ENCODE measurements around the gene CACNA1C.

The CACNA1C gene

DNA sequence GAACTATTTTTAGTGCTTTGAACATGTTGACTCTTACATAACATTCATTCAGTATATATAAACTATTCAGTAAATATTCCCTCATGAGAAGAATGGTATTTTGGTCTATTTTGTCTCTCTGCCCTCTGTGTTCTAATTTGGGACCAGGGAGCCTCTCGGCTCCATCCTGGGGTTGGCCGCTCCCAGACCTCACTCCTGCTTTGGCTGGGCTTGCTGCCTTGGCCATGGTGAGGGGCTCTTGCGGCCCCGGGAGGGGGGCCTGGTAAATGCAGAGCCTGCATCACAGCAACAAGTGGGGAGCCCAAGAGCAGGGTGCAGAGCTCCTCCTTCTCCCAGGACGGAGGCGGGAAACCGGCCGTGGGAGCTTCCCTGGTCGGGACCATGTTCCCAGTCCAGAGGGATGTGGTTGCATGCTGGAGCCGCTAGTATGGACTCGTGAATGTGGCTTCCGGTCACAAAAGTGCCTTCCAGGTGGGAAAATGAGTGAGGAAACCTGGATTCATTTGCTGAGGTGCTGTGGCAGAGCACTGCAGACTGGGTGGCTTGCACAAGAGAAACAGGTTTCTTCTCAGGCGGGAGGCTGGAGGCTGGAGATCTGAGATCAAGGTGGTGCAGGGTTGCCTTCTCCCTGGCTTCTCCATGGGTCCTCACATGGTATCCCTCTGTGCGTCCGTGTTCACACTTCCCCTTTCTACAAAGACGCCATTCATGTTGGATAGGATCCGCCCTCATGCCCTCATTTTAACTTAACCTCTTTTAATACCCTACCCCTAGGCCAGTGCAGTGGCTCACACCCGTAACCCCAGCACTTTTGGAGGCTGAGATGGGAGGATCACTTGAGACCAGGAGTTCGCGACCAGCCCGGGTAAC lies 250.2 kb downstream of the CACNA1C start:
- H3K36me3 ChIP-seq (ENCODE audit: insufficient read depth, low read length) = no peaks in the 10 kb centered on the region
- H3K4me1 ChIP-seq (ENCODE audit: insufficient read depth, low read length) = no peaks in the 10 kb centered on the region
- H3K4me3 ChIP-seq (ENCODE audit: low read length) = no peak overlapping the region
- H2AFZ ChIP-seq (ENCODE audit: low read depth, low read length) = no peak overlapping the region
- H3K27me3 ChIP-seq (ENCODE audit: insufficient read depth, low read length) = no peaks in the 10 kb centered on the region
- no peaks in the 10 kb centered on the region for H3K9me3 ChIP-seq (ENCODE audit: low read length)

DNA sequence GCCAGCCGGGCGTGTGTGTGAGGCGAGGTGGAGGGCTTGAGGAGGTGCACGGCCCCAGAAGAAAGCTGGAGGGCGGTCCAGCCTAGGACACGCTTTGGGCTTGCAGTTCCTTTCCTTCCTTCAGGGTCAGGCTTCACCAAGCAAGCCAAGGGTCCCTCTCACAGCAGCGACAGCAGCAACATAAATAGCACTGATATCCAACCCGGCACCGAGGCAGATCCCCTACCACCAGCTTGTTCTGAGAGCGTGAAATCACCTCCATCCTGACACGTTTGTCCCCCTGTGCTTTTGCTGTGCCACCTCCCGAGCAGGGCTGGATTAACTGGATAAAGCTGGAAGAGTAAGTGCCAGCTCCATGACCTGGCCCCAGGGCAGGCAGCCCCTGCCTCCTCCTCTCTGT lies 251.4 kb downstream of the CACNA1C start:
- no peaks in the 10 kb centered on the region for H3K27me3 ChIP-seq (ENCODE audit: insufficient read depth, low read length)
- H2AFZ ChIP-seq (ENCODE audit: low read depth, low read length) = no peak overlapping the region
- H3K4me1 ChIP-seq (ENCODE audit: insufficient read depth, low read length) = no peaks in the 10 kb centered on the region
- H3K9me3 ChIP-seq (ENCODE audit: low read length) = no peaks in the 10 kb centered on the region
- no peaks in the 10 kb centered on the region for H3K36me3 ChIP-seq (ENCODE audit: insufficient read depth, low read length)
- no peak overlapping the region for H3K4me3 ChIP-seq (ENCODE audit: low read length)

DNA sequence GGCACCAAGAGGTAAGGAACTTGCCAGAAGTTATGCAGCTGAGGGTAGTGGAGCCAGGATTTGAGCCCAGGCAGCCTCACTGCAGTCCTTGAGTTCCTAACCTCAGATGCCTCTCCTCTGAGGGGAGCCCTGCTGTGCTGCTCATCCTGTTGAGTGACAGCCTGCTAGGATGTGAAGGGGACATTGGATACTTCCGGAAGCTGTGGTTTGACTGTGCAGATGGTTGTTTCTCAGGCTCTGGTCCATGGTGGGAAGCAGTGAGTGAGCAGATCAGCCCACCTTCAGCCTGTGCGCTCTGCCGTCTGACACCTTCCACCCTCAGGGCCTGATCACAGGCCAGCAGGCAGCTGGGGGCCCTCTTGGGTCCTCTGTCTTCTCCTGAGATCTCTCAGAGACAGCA lies 253.2 kb downstream of the CACNA1C start:
- no peaks in the 10 kb centered on the region for H3K36me3 ChIP-seq (ENCODE audit: insufficient read depth, low read length)
- no peaks in the 10 kb centered on the region for H3K4me1 ChIP-seq (ENCODE audit: insufficient read depth, low read length)
- H2AFZ ChIP-seq (ENCODE audit: low read depth, low read length) = no peak overlapping the region
- no peaks in the 10 kb centered on the region for H3K9me3 ChIP-seq (ENCODE audit: low read length)
- no peaks in the 10 kb centered on the region for H3K27me3 ChIP-seq (ENCODE audit: insufficient read depth, low read length)
- H3K4me3 ChIP-seq (ENCODE audit: low read length) = no peak overlapping the region

DNA sequence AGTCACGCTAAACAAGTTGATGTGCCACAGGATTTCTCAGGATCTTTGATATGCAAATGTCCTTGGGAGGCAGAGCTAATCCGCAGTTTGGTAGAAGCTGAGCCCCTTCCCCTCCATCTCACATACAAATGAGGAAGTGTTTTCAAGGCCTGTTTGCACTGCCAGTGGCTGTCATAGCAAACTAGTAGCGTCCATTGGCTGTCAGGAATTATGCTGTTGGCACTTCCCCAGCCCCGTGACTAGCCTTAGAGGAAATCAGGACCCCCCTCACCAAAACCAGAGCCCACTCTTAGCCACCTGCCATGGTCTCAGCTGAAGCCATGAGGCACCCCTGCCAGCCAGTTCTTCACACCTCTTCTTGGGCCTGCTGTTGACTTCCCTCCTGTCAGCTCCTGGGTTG lies 253.9 kb downstream of the CACNA1C start:
- no peaks in the 10 kb centered on the region for H3K4me1 ChIP-seq (ENCODE audit: insufficient read depth, low read length)
- H3K4me3 ChIP-seq (ENCODE audit: low read length) = no peak overlapping the region
- no peaks in the 10 kb centered on the region for H3K27me3 ChIP-seq (ENCODE audit: insufficient read depth, low read length)
- no peaks in the 10 kb centered on the region for H3K9me3 ChIP-seq (ENCODE audit: low read length)
- H3K36me3 ChIP-seq (ENCODE audit: insufficient read depth, low read length) = no peaks in the 10 kb centered on the region
- H2AFZ ChIP-seq (ENCODE audit: low read depth, low read length) = no peak overlapping the region

DNA sequence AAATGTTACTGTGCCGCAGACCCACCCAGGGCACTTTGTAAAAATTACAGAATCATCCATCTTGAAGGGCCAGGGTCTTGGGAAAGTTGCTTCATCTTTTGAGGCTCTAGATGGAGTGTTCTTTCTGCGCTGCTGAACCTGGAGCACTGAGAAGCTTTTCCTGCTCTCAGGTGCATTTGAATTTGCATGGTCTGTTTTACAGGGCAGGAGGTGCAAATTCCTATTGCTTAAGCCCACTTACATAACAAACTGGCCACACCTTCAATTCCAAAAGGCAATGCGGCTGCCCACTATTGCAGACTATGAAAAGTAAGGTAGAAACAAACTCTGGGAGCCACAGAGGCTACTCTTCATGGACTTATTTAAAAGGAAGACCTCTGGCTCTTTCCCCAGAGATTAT lies 254.8 kb downstream of the CACNA1C start:
- Histone ChIP-seq H2AFZ (ENCODE audit: low read depth, low read length) (no peak overlapping the region), H3K4me3 (ENCODE audit: low read length) (no peak overlapping the region), H3K4me1 (ENCODE audit: insufficient read depth, low read length) (no peaks in the 10 kb centered on the region), H3K9me3 (ENCODE audit: low read length) (no peaks in the 10 kb centered on the region), H3K27me3 (ENCODE audit: insufficient read depth, low read length) (no peaks in the 10 kb centered on the region), H3K36me3 (ENCODE audit: insufficient read depth, low read length) (no peaks in the 10 kb centered on the region)

DNA sequence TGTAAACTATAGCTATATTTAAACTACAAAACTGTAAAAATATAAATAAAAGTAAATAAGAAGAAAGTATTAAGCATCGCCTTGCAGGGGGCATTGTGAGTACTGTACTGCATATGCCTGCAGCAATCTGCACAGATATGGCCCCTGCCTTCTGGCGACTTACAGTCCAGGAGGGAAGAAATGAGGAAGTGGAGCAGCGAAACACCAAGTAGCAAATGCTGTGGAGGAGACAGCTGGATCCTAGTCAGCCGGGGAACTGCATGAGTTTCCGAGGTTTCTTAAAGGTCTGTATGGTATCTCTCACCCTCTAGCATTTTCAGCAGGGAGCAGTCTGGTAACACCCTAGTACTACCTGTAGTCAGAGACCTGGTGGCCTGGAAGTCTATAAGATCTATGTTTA lies 256.9 kb downstream of the CACNA1C start:
- H3K4me3 ChIP-seq (ENCODE audit: low read length) = no peak overlapping the region
- H2AFZ ChIP-seq (ENCODE audit: low read depth, low read length) = no peak overlapping the region
- H3K4me1 ChIP-seq (ENCODE audit: insufficient read depth, low read length) = no peaks in the 10 kb centered on the region
- H3K36me3 ChIP-seq (ENCODE audit: insufficient read depth, low read length) = no peaks in the 10 kb centered on the region
- H3K27me3 ChIP-seq (ENCODE audit: insufficient read depth, low read length) = no peaks in the 10 kb centered on the region
- H3K9me3 ChIP-seq (ENCODE audit: low read length) = no peaks in the 10 kb centered on the region

DNA sequence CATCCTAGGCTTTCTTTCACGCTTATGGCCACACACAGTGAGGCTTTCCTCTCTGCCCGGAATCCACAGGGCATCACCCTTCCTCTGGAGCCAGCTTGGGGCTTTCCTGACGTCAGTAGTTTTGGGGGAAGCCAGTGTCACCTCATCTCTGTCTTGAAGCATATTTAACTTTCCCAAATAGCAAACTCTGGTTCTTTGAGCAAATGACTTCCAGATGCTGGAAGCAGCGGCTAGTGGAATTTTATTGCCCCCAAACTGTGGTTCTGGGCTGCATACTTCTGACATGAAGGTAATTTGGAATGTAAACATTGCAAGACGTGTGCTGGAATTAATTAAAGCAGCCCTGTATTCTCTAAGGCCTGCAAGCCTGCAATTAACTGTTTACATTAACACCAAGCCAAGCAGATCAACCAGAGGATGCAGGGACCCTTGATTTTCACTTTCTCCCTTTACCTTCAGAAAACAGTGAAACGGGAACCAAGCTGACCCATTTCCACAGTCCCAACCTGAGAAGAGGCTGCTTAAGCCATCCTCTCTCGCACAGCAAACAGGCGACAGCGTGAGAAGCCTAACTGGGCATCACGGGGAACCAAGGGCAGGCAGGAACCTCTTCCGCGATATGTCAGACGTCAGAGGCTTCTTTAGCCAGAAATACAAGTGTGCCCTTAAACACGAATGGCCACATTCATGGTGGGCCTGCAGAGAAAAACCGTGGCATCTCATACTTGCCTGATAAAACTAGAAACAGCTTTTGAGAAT lies 258.4 kb downstream of the CACNA1C start:
- no peaks in the 10 kb centered on the region for H3K4me1 ChIP-seq (ENCODE audit: insufficient read depth, low read length)
- H3K27me3 ChIP-seq (ENCODE audit: insufficient read depth, low read length) = no peaks in the 10 kb centered on the region
- no peak overlapping the region for H2AFZ ChIP-seq (ENCODE audit: low read depth, low read length)
- no peaks in the 10 kb centered on the region for H3K9me3 ChIP-seq (ENCODE audit: low read length)
- no peak overlapping the region for H3K4me3 ChIP-seq (ENCODE audit: low read length)
- H3K36me3 ChIP-seq (ENCODE audit: insufficient read depth, low read length) = no peaks in the 10 kb centered on the region

DNA sequence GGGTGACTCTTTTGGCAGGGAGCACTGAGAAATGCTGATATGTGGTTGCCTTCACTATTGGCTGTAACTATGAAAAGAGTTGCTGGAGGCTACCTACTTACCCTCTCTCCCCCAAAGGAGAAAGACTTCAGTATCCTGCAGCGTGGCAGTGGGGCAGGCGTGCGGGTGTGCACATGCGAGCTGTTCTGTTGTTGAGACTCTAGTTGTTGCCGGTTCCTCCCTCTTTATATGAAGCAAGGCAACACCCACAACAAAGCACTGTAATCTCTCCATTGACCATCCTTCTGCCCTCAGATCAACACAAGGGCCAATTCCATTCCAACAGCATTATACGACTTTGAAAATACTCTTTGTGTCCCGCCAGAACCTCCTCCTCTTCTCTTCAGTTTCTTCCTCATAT lies 259.4 kb downstream of the CACNA1C start:
- Histone ChIP-seq H3K4me1 (ENCODE audit: insufficient read depth, low read length) (no peaks in the 10 kb centered on the region), H3K27me3 (ENCODE audit: insufficient read depth, low read length) (no peaks in the 10 kb centered on the region), H2AFZ (ENCODE audit: low read depth, low read length) (no peak overlapping the region), H3K36me3 (ENCODE audit: insufficient read depth, low read length) (no peaks in the 10 kb centered on the region), H3K9me3 (ENCODE audit: low read length) (no peaks in the 10 kb centered on the region), H3K4me3 (ENCODE audit: low read length) (no peak overlapping the region)

DNA sequence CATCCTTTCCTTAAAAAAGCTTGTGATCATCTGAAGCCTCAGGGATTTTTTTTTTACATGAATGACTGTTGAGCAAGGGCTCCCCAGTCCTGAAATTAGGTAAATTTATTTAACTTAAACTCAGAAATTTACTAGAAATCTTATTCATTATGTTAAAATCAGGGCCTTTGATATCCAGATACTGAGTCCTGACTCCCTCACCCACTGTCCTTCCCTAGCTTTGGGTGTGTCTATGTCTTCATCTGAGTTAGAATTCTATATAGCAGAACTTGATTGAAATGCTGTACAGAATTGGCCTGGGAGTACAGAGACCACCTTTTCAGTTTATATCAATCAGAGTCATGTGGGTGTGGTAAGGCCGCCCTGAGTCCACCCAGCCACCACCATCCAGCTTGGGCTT lies 260.0 kb downstream of the CACNA1C start:
- no peaks in the 10 kb centered on the region for H3K4me1 ChIP-seq (ENCODE audit: insufficient read depth, low read length)
- no peaks in the 10 kb centered on the region for H3K9me3 ChIP-seq (ENCODE audit: low read length)

DNA sequence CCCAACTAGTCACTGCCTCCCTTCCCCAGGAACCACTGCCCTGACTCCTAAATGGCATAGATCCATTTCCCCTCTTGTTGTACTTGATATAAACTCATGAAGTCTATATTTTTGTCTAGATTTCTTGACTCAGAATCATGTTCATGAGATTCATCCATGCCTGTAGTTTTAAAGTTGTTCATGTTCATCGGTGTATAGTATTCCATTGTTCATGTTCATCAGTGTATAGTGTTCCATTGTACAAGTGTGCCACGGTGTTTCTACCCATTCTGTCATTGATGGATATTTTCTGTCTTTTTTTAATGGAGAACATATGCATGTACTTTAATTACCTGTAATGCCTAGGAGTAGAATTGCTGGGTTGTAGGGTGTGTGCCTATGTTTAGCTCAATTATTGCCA lies 261.7 kb downstream of the CACNA1C start:
- Histone ChIP-seq H3K27me3 (ENCODE audit: insufficient read depth, low read length) (no peaks in the 10 kb centered on the region), H3K9me3 (ENCODE audit: low read length) (no peaks in the 10 kb centered on the region)

More for the DNA sequence above, 260.0 kb downstream of the CACNA1C start:
- Histone ChIP-seq H3K4me3 (ENCODE audit: low read length) (no peak overlapping the region), H2AFZ (ENCODE audit: low read depth, low read length) (no peak overlapping the region), H3K27me3 (ENCODE audit: insufficient read depth, low read length) (no peaks in the 10 kb centered on the region), H3K36me3 (ENCODE audit: insufficient read depth, low read length) (no peaks in the 10 kb centered on the region)

DNA sequence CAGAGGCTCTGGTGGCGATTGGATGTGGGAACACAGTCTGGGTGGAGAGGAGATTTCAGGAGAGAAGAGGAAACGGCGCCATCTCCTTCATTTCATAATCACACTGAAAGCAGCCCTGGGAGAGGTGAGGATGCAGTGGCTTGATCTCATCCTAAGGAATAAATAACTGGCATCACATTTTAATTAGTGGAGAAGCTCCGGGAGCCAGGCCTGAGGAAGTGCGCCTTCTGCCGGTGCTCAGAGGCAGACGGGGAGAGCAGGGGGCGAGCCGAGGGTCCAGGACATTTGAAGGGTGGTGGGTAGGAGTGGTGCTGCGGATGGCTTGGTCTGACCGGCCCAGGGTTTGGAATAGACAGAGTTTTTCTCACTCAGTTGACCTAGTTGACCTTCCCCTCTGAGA lies 265.0 kb downstream of the CACNA1C start:
- Histone ChIP-seq H3K36me3 (ENCODE audit: insufficient read depth, low read length) (no peaks in the 10 kb centered on the region), H3K4me3 (ENCODE audit: low read length) (no peak overlapping the region), H2AFZ (ENCODE audit: low read depth, low read length) (no peak overlapping the region), H3K27me3 (ENCODE audit: insufficient read depth, low read length) (no peaks in the 10 kb centered on the region), H3K9me3 (ENCODE audit: low read length) (no peaks in the 10 kb centered on the region), H3K4me1 (ENCODE audit: insufficient read depth, low read length) (no peaks in the 10 kb centered on the region)

More for the DNA sequence above, 261.7 kb downstream of the CACNA1C start:
- H3K4me3 ChIP-seq (ENCODE audit: low read length) = no peak overlapping the region
- H2AFZ ChIP-seq (ENCODE audit: low read depth, low read length) = no peak overlapping the region
- no peaks in the 10 kb centered on the region for H3K36me3 ChIP-seq (ENCODE audit: insufficient read depth, low read length)
- no peaks in the 10 kb centered on the region for H3K4me1 ChIP-seq (ENCODE audit: insufficient read depth, low read length)

DNA sequence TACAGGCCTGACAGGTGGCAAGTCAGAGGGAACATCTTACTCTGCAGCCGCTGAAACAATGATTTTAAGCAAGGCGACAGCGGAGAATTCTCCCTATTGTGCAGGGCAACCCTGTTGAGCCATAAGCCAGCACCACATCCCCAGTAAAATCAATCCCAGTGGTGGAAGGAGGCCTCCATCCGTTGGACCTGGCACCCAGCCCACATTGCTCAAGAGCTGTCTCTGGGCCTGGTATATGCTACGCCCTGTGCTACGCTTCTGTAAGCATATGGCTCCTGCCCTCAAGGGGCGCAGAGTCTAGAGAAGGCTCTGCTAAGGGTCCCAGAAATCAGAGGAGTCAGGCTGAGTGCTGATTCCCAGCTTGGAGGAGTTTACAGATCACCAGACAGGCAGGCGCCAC lies 265.5 kb downstream of the CACNA1C start:
- H3K9me3 ChIP-seq (ENCODE audit: low read length) = no peaks in the 10 kb centered on the region
- no peak overlapping the region for H3K4me3 ChIP-seq (ENCODE audit: low read length)
- H2AFZ ChIP-seq (ENCODE audit: low read depth, low read length) = no peak overlapping the region
- no peaks in the 10 kb centered on the region for H3K27me3 ChIP-seq (ENCODE audit: insufficient read depth, low read length)
- H3K4me1 ChIP-seq (ENCODE audit: insufficient read depth, low read length) = no peaks in the 10 kb centered on the region
- H3K36me3 ChIP-seq (ENCODE audit: insufficient read depth, low read length) = no peaks in the 10 kb centered on the region

DNA sequence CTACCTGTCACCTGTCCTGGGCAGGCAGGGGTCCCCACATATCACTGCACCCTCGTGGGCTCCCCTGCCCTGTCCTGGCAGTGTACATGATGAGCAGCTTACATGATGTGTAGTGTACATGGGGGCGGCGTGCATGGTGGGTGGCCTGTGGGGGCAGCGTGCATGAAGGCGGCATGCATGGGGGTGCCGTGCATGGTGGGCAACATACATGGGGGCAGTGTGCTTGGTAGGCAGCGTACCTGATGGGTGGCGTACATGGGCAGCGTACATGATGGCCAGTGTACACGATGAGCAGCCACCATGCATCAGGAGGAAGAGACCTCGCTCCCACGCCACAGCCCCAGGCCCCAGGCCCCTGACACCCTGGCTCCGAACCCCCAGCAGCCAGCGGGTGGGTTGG lies 266.3 kb downstream of the CACNA1C start:
- no peak overlapping the region for H3K4me3 ChIP-seq (ENCODE audit: low read length)
- H3K27me3 ChIP-seq (ENCODE audit: insufficient read depth, low read length) = no peaks in the 10 kb centered on the region
- no peaks in the 10 kb centered on the region for H3K9me3 ChIP-seq (ENCODE audit: low read length)
- H3K36me3 ChIP-seq (ENCODE audit: insufficient read depth, low read length) = no peaks in the 10 kb centered on the region
- H3K4me1 ChIP-seq (ENCODE audit: insufficient read depth, low read length) = no peaks in the 10 kb centered on the region
- no peak overlapping the region for H2AFZ ChIP-seq (ENCODE audit: low read depth, low read length)

All from neuron (in vitro differentiated cells).